RWPE2 (cell line): ENCODE data around the gene CORO7.

Source experiments
- ATAC-seq: fragments of 200-7000 bp; cut with Tn5 transposase; 3 replicates; pipeline ENCODE4 v1.9.1; 2021; ENCODE audit warnings: low read depth
- DNase-seq: peaks from one replicate; pipeline ENCODE4 v3.0.0-alpha.2; 2020; ENCODE audit warnings: low spot score
- H3K27ac ChIP-seq: fragments of 450-650 bp; 2 replicates; pipeline ENCODE4 v1.5.1; 2017; ENCODE audit warnings: mild to moderate bottlenecking; ENCODE audit not compliant: poor library complexity, severe bottlenecking
- H3K27me3 ChIP-seq: fragments of 250-450 bp; sonication (Bioruptor Pico); 2 replicates; pipeline ENCODE4 v1.5.1; 2021; ENCODE audit warnings: mild to moderate bottlenecking, moderate library complexity; ENCODE audit not compliant: insufficient read depth, poor library complexity, severe bottlenecking
- H3K36me3 ChIP-seq: fragments of 250-450 bp; sonication (Bioruptor Pico); 2 replicates; pipeline ENCODE4 v1.5.1; 2020; ENCODE audit warnings: low read depth, mild to moderate bottlenecking, moderate library complexity
- H3K4me1 ChIP-seq: fragments of 250-450 bp; sonication (Bioruptor Pico); 2 replicates; pipeline ENCODE4 v1.5.1; 2021; ENCODE audit warnings: mild to moderate bottlenecking, moderate library complexity; ENCODE audit not compliant: insufficient read depth, poor library complexity, severe bottlenecking
- H3K4me3 ChIP-seq: fragments of 250-450 bp; sonication (Bioruptor Pico); 2 replicates; pipeline ENCODE4 v1.5.1; 2021; ENCODE audit warnings: mild to moderate bottlenecking, moderate library complexity; ENCODE audit not compliant: severe bottlenecking
- H3K9me3 ChIP-seq: fragments of 250-450 bp; sonication (Bioruptor Pico); 2 replicates; pipeline ENCODE4 v1.5.1; 2021; ENCODE audit warnings: mild to moderate bottlenecking, moderate library complexity; ENCODE audit not compliant: severe bottlenecking
- TF ChIP-seq, protein P1 (sequence below): fragments of 450-650 bp; IDR thresholded peaks from one replicate; pipeline ENCODE4 v1.5.1; 2017; ENCODE audit warnings: mild to moderate bottlenecking, moderate library complexity; ENCODE audit not compliant: poor library complexity, severe bottlenecking

CORO7 gene

DNA sequence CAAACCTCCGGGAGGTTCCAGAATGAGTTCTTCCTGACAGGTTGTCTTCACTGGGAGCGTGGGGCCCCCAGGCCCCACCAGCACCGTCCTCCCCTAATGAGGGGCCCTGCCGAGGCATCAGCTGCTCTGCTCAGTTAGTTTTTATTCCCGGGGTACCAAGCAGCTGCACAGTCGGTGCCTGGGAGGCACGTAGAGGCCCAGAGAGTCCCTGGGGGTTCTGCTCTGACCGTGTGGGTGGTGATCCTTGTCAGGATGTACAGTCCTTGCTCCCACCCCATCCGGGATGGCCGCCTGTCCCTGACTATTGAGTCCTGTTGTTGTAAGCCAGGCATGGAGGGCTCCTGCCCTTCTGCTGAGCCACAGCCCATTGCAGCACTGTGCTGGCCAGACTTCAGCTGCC is 39.6 kb upstream of the CORO7 start:
- Histone ChIP-seq H3K36me3 (peaks cover 57% of the 10 kb centered on the region), H3K9me3 (no peaks in the 10 kb centered on the region), H3K4me3 (no peak overlapping the region), H3K4me1 (no peaks in the 10 kb centered on the region), H3K27me3 (no peaks in the 10 kb centered on the region), H3K27ac (no peak overlapping the region)
- no peak for DNase-seq
- TF ChIP-seq, protein P1, sequence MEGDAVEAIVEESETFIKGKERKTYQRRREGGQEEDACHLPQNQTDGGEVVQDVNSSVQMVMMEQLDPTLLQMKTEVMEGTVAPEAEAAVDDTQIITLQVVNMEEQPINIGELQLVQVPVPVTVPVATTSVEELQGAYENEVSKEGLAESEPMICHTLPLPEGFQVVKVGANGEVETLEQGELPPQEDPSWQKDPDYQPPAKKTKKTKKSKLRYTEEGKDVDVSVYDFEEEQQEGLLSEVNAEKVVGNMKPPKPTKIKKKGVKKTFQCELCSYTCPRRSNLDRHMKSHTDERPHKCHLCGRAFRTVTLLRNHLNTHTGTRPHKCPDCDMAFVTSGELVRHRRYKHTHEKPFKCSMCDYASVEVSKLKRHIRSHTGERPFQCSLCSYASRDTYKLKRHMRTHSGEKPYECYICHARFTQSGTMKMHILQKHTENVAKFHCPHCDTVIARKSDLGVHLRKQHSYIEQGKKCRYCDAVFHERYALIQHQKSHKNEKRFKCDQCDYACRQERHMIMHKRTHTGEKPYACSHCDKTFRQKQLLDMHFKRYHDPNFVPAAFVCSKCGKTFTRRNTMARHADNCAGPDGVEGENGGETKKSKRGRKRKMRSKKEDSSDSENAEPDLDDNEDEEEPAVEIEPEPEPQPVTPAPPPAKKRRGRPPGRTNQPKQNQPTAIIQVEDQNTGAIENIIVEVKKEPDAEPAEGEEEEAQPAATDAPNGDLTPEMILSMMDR, result no peak
- ATAC-seq, result 0 out of 3 replicates have a peak, but pooled peaks have one; percentile 7

DNA sequence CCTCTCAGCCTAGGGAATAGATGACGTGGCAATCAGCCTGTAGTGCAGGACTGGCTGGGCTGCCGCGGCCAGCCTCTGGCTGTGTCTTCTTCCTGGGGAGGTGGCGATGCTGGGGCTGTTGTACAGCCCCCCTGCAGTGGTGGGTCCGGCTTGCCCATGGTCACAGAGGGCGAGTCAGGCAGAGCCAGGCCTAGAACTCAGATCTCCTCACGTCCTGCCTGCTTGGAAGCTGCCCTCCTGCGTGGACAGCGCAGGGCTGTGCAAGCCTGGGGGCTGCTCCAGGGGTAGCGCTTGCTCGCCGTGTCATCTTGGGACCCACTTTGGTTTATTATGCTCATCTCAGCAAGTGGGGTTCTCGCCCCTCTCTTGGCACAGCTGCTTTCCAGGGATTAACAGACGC is 38.7 kb upstream of the CORO7 start:
- Histone ChIP-seq H3K36me3 (peaks cover 66% of the 10 kb centered on the region), H3K27me3 (no peaks in the 10 kb centered on the region), H3K27ac (no peak overlapping the region), H3K4me1 (no peaks in the 10 kb centered on the region), H3K4me3 (no peak overlapping the region), H3K9me3 (no peaks in the 10 kb centered on the region)
- no peak for DNase-seq
- TF ChIP-seq, protein P1, result no peak
- ATAC-seq, result no peak

DNA sequence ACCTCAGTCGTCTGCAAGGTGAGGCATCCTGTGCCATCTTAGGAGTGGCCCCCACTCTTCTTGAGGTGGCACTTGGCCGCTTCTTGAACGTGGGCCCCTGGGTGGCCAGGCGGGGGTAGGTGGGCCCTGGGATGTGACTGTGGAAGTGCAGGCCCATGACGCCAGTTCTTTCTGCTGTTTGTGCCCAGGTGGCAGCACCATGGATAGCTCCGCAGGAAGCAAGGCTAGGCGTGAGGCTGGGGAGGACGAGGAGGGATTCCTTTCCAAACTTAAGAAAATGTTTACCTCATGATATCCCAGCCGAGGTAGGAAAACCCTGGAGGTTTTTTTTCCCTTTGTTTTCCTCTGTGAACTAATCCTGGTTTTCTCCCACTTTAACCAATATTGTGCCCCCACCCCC is 38.2 kb upstream of the CORO7 start:
- Histone ChIP-seq H3K9me3 (no peaks in the 10 kb centered on the region), H3K4me1 (no peaks in the 10 kb centered on the region), H3K4me3 (no peak overlapping the region), H3K27me3 (no peaks in the 10 kb centered on the region), H3K36me3 (peaks cover 70% of the 10 kb centered on the region), H3K27ac (no peak overlapping the region)
- TF ChIP-seq, protein P1, result no peak
- ATAC-seq, result no peak
- DNase-seq, result no peak

DNA sequence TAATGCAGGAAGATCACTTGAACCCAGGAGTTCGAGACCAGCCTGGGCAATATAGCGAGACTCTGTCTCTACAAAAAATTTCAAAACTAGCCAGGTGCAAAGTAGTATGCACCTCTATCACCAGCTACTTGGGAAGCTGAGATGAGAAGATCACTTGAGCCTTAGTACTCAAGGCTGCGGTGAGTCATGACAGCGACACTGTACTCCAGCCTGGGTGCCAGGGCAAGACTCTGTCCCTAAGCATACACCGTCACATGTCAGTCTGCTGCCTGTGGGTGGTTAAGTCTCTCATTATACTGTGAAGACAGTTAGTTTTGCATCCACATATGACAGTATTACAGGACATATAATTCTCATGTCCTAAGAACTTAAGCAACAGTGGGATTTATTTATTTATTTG is 36.3 kb upstream of the CORO7 start:
- Histone ChIP-seq H3K4me1 (no peaks in the 10 kb centered on the region), H3K27me3 (no peaks in the 10 kb centered on the region), H3K4me3 (no peak overlapping the region), H3K36me3 (peaks cover 84% of the 10 kb centered on the region), H3K9me3 (no peaks in the 10 kb centered on the region), H3K27ac (no peak overlapping the region)
- no peak for ATAC-seq
- TF ChIP-seq, protein P1, result no peak
- DNase-seq, result no peak

DNA sequence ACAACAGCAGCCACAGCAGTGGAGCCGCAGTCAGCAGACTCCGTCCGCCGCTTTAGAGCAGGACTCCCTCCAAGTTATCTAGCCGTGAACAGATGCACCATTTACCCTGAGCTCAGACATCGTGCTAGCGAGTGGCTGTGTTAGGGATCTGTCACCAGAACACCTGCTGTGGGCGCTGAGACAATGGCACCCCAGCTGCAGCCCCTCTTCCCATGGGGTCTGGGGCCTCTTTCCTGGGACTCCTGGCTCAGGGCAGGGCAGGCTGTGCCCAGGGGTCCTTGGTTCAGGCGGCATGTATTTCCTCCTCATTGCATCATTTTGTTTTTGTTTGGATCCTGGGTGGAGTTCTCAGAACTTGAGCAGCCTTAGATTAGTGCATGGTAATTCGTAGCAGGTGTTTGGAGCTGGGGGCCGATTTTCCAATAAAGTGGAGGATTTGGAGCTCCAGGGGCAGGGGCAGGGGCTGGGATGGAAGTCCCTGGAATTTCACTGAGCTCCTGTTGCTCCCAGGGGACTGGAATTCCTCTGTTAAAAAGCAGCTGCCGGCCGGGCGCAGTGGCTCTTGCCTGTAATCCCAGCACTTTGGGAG is 34.6 kb upstream of the CORO7 start:
- no peak overlapping the region for H3K4me3 ChIP-seq
- no peak overlapping the region for H3K27ac ChIP-seq
- TF ChIP-seq, protein P1, result no peak
- no peaks in the 10 kb centered on the region for H3K9me3 ChIP-seq
- H3K27me3 ChIP-seq, result no peaks in the 10 kb centered on the region
- ATAC-seq (no peak), DNase-seq (no peak)
- no peaks in the 10 kb centered on the region for H3K4me1 ChIP-seq
- peaks cover 82% of the 10 kb centered on the region for H3K36me3 ChIP-seq
